HG02759 (cell line): ENCODE data around the gene FAM78B.

ENCODE experiments used
- ATAC-seq: cut with Tn5 transposase; IDR thresholded peaks from one replicate; pipeline ENCODE4 v1.9.1; 2021; ENCODE audit warnings: mild to moderate bottlenecking, moderate library complexity; ENCODE audit not compliant: unreplicated experiment

The FAM78B gene

DNA sequence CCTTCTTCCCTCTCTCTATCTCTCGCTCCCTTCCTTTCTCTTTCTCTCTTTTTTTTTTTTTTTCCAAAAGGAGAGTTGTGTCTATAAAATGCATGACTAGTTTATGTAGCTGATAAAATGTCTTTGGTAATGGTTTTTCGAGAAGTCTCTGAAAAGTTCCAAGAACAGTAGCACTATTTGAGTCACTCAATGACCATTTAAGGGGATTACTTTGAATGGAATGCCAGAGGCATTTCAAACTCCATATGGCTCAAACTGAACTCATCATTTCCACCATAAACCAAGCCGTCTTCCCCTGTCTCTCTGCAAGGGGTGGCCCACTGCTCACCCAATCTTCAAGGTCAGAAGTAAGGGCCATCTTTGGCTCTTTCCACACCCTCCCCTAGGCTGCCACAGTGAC, 93.3 kb downstream of the FAM78B start:
- ATAC-seq = no peak

DNA sequence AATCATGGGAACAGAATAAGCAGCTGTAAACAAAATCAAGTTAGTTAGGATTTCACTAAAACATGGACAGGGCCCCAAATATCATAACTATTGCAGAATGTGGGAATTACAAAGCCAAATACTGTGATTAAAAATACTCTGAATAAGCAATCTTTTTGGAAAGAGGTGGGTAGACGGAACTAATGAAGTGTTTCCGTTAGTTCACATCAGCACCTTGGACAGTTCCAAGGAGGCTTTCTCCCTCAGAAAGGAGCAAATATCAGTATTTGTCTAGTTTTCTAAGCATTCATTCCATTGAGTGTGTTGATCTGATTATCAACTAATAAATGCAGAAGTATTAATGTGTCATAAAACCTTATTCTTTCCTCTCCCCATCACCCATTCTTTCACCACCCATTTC, 97.4 kb downstream of the FAM78B start:
- ATAC-seq = no peak

DNA sequence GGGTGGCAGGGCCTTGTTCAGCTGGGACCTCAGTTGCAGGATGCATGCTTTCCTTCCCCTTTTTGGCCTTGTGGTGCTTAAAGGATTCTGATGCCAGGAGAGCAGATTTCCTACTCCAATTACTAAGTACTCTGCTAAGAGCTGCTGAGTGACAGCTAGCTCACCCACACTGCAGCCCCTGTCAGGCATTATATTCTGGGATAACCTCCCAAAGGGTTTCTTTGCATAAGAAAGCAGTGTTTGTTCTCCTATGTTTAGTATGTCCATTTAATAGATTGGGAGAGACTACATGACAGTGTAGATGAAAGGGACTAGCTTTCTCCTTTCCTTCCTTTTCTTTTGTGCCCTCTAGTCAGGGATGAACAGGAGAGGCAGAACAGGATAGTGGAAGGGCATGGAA, 100.7 kb downstream of the FAM78B start:
- ATAC-seq = no peak

DNA sequence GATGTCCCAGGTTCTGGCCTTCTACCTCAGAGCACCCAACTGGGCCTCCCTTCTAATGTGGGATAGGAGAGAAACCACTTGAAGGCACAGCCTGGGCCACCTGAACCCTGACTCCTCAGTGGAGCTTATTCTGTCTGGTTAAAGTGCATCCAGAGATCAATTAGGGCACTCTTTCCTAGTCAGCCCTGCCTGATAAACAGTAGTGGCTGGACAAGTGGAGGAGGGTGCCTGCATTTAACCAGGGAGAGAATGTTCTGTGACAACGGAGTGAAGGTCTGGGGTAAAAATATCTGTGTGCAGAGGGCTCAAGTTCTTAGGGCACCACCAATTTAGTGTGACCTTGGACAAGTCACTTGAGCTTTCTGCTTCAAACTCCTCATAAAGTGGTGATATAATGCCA, 101.8 kb downstream of the FAM78B start:
- ATAC-seq = no peak

DNA sequence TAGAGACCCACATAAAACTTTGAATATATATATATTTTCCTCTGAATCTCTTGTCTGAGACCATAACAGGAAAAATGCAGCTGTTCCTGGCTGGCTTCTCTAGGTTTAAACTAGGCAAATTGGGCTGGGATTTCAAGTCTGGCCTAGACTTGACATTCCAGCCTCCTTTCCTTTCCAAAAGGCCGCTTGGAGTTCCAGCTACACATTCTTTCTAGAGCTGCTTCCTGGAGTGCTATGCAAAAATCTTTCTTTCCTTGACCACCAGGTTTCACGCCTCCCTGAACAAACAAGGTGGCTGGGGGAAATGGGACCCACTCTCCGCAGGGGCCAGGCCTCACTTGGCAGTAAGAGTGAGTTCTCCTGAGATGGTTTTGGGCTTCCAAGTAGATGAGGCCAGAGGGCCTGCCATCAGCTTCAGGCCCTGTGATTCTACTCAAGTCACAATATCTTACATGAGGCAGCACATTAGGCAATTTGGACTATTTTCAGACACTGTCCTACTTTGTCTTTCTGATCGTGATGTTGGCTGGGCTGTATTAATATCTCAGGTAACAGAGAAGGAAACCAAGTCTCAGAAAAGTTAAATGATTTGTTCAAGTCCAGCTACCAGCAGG, 102.4 kb downstream of the FAM78B start:
- no peak for ATAC-seq

DNA sequence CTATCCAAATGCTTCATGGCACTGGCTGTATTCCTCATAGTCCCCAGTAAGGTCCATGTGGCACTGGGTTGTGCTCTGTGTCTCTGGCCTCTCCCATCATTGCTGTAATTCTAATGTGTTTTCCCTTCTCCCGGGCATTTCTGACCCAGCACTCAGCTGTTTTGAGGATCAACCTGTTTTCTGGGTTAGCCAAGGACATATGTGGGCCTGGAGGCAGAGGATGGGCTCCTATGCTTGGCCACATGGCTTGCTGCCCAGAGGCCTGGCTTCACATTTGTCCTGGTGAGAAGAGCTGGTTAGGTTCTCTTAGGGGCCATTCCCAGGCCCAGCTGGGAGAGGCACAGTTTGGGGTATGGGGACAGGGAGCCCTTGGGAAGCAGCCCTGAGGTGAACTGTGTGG, 103.1 kb downstream of the FAM78B start:
- no peak for ATAC-seq

DNA sequence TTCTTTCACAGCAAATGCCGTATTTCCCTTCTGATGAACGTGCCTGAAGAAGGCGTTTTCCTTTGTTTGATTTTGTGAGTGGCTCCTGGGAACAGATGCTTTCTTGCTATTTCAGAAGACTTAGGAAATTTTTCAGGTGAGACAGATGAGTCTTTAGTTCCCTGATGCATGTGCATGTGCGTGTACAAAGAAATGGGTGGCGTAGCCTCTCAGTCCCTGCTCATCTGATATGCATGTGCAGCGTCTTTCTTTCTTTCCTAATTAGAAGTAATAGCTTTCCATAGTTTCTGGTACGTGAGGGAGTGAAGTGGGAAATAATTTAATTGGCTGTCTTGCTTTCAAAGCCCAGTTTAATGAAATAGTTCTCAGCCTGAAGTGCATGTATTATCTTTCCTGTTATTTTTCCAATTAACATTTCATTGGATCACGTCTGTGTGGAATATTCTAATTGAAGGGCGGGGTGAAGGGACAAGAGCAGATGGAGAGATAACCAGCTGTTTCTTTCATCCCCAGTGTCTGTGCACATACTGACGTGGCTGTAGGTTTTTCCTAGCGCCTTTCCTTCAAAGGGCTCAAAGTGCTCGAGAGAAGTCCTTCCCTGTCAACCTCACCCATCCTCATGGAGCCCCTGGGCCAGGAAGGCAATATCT, 104.3 kb downstream of the FAM78B start:
- no peak for ATAC-seq

DNA sequence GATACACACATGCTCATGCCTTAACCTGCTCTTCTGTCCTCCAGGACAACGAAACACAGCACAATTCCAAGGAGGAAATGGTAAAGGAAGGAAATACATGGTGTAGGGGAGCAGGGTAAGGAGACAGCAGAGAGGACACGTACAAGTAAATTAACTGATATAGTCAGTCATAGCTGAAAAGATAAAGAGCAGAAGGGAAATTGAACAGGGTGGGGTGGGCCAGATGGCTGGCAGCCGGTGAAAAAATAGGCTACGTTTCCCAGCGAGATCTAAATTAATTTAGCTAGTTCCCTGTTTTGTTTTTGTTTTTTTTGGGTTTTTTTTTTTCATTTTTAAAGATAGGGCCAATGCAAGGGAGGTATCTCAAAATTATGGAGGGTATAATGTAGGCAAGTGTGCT, 109.2 kb downstream of the FAM78B start:
- ATAC-seq = no peak

DNA sequence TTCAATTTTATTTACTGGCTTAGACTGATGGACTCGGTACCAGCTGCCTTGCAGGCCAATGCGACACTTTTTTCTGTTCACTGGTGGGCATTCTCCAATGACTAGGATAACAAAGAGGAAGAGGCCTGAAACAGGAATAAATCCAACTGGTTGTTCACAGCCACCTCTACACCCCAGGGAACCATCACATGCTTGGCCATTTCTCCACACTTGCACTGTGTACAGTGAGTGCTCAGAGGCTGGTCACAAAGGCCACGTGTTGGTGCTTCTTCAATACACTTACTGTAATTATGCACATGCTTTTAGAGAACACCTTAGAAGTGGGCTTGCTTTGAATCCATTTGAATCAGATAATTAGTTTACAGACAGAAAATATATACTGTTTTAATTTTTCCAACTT, 113.4 kb downstream of the FAM78B start:
- ATAC-seq = no peak

DNA sequence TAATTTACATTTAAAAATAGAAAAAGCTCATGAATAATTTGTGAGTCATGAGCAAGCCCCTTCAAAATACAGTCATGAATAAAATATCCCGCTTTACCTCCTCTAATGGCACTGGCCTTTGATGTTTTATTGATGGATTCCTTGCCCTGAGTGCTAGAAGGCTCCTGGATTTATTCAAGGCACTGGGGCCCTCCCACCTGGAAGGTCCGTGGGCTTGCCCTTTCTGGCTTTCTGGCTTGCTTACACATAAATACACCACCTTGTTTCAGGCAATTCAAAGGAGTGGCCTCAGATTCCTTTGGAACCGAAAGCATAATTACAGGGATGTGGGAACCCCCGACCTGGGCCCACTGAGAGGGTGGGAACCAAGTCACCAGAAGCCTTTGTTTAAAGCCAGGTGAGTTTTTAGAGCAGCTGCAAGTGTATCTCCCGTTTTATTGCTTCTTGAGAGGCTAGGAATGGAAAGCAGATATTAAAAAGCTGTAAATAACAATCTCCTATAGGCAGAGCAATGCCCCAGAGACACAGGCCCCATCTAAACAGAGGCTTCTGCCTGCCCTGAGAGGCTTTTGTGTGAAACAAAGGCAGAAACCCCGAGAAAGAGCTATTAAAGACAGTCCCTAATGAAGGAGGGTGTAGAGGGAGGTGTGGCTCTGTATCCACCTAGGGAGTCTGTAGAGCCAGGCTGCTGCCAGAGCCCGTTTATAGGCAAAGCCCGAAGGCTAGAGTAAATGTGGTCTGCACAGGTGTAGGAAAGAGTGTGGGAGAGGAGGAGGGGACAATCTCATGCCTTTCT, 126.4 kb downstream of the FAM78B start:
- ATAC-seq = no peak

DNA sequence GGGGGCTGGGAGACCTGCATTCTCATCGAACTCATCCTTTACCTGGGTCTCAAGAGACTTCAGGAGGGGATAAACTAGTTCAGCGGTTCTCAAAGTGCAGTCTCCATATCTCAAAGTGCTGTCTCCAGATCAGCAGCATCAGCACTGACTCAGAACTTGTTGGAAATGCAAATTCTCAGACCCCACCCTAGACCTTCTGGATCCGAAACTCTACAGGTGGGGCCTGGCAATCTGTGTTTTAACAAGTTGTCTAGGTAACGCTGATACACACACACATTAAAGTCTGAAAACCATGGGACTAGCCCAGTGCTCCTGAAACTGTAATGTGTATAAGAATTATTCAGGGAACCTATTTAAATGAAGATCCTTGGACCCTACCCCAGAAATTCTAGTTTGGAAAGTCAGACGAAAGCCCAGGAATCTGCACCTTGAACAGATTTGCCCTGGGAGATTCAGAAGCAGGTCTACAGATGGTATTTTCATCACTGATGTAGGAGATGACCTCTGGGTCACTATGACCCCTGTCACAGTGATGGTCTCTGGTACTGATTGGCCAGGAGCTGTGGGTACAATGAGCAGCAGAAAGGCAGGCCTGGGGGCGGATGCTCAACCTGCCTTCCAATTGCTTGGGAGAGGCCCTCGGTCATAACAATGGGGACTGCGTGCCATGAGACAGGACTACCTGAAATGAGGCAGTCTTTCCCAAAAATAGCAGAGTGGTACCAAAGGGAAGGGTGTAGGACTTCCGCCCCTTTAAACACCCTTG, 127.2 kb downstream of the FAM78B start:
- no peak for ATAC-seq

DNA sequence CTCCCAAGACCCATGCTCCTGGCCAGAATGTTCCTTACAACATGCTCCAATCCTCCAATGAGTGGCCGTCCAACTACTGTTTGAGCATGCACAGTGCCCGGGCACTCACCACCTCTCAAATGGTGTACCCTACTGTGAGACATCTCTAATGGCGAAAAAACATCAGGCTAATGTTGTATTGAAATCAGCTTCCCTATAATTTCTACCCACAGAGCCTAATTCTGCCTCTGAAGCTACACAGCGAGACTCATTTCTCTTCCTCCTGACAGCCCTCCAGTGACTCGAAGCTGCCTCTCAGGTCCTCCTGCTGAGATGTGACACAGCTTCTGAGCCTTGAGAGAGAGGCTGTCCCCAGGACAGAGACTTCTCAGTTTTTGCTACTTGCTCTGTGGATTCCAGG, 130.7 kb downstream of the FAM78B start:
- ATAC-seq = no peak

DNA sequence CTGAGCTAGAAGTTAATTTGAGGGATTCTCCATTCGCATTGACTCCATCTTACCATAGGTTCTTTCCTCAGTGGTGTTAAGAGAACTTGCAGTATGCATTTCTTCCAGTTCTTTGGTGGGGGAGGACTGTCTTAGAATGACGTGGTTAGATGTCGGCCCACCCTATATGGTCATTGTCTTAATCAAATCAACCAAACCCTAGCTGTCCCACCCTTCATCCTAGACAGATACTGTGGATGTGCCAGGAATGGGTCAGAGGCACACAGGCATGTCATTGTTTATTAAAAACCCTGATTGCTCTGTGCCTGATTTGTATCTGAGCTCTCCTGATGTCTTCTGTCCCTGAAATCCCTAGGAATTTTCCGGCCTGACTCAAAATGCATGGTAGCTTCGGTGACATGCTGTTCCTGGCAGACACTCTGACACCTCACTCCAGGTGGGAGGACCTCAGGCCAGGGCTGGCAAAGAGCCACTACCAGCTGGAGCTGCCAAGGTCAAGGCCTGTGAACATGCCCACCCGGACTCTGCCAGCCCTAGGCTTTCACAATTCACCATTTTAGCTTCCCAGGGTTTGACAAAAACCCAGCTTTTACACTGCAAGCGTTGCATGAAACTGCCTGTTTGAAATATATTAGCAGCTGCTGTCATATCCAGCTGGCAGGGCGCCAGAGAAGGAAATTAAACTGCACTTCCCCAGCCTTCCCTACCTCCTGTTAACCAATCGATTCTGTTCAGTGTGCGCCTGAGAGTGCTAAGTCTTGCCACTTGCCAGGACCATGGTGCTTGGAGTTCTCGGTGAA, 134.0 kb downstream of the FAM78B start:
- ATAC-seq = no peak

DNA sequence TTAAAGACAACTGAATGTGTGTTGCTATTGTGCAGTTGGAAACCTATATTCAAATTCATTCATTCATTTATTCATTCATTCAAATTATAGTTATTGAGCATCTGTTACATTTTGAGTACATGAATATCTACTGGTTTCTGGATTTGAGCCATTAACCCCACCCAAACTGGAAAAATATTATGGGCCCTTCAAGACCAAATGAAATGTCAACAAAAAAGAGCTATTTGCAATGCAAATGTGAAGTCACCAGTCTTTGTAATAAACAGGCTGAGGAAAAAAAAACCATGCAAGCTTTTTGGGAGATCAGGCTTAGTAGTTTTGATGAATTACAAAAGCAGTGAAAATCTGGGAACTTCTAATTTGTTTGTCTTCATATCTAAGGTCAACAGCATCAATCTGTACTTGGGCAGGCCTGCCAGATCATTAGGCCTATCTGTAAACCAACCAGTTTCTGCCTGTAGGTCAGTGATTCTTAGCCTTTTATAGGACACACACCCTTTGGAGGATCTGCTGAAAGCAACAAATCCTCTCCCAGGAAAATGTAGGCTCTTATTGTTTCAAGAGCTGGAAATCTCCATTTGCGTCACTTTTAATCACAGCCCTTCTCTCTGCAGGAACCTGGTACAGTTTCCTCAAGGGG, 134.7 kb downstream of the FAM78B start:
- no peak for ATAC-seq

DNA sequence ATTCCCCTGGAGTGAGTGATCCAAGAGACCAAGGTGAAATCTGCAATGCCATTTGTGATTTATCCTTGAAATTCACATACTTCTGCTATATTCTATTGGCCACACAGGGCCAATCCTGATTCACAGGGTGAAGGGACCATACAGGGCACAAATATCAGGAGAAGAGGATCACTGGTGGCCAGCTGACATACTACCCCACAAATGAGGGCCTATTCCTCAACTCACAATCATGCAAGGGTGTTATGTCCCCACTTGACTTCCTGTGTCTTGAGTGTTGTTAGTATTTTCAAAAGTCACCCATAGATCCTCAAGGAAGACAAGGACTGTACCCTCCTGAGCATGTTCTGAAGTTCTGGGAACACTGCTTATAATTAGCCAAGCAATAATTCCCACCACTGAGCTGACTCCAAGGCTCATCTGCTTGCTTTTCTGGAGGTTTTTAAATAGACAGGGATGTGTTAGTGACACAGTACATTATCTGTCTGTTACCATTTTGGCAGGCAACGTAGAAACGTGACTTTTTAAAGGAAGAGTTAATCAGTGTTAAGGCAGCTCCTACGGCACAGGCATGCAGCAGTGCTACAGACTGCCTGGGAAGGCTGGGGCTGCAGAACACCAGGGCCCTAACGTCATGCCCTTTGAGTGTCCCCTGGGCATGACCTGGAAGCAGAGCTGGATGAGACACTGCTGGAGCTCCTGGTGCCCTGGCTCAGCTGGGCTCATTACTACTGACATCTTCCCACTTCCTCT, 137.4 kb downstream of the FAM78B start:
- no peak for ATAC-seq

DNA sequence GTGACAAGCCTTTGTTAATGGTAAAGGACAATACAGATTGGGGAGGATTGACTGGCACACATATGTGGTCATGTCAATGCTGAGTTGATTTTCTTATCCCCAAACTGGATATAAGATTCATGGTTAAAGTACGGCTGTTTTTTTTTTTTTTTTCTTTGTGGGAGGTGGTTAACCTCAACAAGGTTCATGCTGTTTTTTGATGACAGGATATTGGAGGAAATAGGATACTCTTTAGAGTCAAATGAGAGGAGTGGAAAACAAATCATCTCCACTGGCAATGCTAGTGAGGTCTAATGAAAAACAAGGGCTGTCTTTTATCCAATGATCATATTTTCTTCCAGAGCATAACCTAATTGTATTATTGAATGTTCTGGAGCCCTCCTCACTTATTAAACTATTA, 140.2 kb downstream of the FAM78B start:
- ATAC-seq = no peak

DNA sequence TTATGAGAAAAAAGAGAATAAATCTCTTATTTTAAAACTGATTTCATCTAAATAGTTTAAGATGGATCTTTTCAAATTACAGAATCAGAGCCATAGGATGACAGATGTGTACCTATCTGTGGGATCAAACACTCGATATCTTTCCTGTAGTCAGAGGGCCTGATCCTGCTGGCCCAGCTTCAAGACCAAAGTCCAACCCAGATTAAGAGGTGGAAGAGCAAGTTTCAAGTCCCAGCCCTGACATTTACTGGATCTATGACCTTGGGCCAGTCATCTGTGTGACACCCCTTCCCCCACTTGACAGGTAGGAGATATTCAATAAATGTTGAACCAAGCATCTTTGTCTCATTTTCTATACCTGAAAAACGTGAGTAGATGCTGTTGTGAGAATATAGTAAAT, 140.7 kb downstream of the FAM78B start:
- no peak for ATAC-seq

DNA sequence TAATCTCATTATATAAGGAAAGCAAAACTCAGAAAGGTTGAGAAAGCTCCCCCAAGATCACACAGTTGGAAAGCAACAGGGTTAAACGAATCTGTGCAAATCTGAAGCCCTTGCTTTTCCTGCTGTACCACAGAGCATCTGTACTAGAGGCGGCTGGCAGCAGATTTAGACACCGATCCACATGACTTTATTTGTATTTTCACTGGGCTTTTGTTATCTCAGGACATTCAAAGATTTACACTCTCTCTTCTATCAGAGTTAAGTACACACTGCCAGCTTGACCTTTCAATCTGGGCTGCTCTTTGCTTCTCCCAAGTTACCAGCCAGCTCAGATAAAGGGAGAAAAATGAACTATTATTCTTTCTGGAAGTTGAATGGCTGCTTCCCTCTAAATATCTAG, 146.6 kb downstream of the FAM78B start:
- ATAC-seq = no peak
